ENCODE results near the gene OPCML. TPM values are rescaled to one million over a fixed set of nuclear protein-coding genes. Genes with fewer than 3 reads are reported as not detected.

The OPCML gene
- total RNA-seq, 1 experiment from 2014 or later = 0.94 TPM

DNA sequence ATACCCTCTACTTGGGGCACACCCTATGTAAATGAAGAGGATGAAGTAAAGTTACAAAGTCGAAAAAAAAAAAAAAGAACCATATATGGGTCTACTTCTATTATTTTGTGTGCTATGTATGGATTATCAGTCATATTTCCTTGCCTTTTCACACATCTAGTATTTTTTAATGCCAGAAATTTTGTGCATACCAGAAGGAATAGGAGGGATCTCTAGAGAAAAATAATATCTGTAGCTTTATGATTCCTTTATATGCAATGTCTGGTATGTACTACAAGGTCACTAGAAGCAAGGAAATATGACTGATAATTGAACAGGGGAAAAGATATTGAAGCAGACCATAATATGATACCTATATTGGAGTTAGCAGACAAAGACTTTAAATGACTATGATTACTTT, 713.4 kb downstream of the OPCML start:
- H2BK12ac ChIP-seq (ENCODE audit: insufficient read length, low read depth, low read length) = no peak overlapping the region
- Mint-ChIP-seq H3K36me3 (ENCODE audit: insufficient read depth in 1 of 3, low read depth in 3 of 3) (no peaks in the 10 kb centered on the region), H3K4me3 (no peak overlapping the region), H3K27me3 (ENCODE audit: low read depth) (no peaks in the 10 kb centered on the region), H3K27ac (no peak overlapping the region), H3K9me3 (no peaks in the 10 kb centered on the region), H3K4me1 (peaks cover 28 to 31% of the 10 kb centered on the region in 2 experiments)
- H3K27me3 ChIP-seq (ENCODE audit: insufficient read depth, low read length) = no peaks in the 10 kb centered on the region
- no peak overlapping the region for H3T11ph ChIP-seq (ENCODE audit: low read length)
- H3K4me1 ChIP-seq (ENCODE audit: insufficient read depth, low read length) = no peaks in the 10 kb centered on the region; the same call in 1 of the 2 replicates
- H2BK20ac ChIP-seq (ENCODE audit: low read depth, low read length, poor library complexity, severe bottlenecking) = no peak overlapping the region
- H3K79me2 ChIP-seq (ENCODE audit: insufficient read depth, low read length) = no peaks in the 10 kb centered on the region
- H3K4me2 ChIP-seq (ENCODE audit: insufficient read depth, insufficient read length, low read length) = no peak overlapping the region
- no peak overlapping the region for H3K27ac ChIP-seq (ENCODE audit: insufficient read length, low read depth, low read length)
- no peak overlapping the region for H2BK5ac ChIP-seq (ENCODE audit: insufficient read length, low read length)
- no peaks in the 10 kb centered on the region for H3K23me2 ChIP-seq (ENCODE audit: insufficient read length, low read depth, low read length, poor library complexity, severe bottlenecking)
- H3K9me3 ChIP-seq (ENCODE audit: control insufficient read depth, low read depth, low read length) = no peaks in the 10 kb centered on the region
- no peak for DNase-seq
- H4K5ac ChIP-seq (ENCODE audit: insufficient read length, low read depth, low read length) = no peak overlapping the region
- H4K20me1 ChIP-seq (ENCODE audit: control insufficient read depth, insufficient read depth, insufficient read length) = no peaks in the 10 kb centered on the region
- no peak overlapping the region for H3K4ac ChIP-seq (ENCODE audit: low read depth, low read length)
- TF ChIP-seq, protein P1, sequence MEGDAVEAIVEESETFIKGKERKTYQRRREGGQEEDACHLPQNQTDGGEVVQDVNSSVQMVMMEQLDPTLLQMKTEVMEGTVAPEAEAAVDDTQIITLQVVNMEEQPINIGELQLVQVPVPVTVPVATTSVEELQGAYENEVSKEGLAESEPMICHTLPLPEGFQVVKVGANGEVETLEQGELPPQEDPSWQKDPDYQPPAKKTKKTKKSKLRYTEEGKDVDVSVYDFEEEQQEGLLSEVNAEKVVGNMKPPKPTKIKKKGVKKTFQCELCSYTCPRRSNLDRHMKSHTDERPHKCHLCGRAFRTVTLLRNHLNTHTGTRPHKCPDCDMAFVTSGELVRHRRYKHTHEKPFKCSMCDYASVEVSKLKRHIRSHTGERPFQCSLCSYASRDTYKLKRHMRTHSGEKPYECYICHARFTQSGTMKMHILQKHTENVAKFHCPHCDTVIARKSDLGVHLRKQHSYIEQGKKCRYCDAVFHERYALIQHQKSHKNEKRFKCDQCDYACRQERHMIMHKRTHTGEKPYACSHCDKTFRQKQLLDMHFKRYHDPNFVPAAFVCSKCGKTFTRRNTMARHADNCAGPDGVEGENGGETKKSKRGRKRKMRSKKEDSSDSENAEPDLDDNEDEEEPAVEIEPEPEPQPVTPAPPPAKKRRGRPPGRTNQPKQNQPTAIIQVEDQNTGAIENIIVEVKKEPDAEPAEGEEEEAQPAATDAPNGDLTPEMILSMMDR (conservative IDR thresholded peaks at IDR 0.05) = no peak
- H3K14ac ChIP-seq (ENCODE audit: insufficient read depth, low read length) = no peak overlapping the region
- H4K8ac ChIP-seq (replicated peaks; ENCODE audit: insufficient read length, low read depth, low read length) = no peak overlapping the region
- H4K91ac ChIP-seq (ENCODE audit: insufficient read length, low read depth, low read length) = no peak overlapping the region
- H3K23ac ChIP-seq (ENCODE audit: insufficient read length, low read depth, low read length) = no peak overlapping the region
- H2BK120ac ChIP-seq (ENCODE audit: low read depth, low read length, poor library complexity, severe bottlenecking) = no peak overlapping the region
- H2AK5ac ChIP-seq (ENCODE audit: insufficient read length, low read length) = no peak overlapping the region
- no peak overlapping the region for H3K9ac ChIP-seq (ENCODE audit: extremely low read depth, insufficient read length, low read length)
- H2BK15ac ChIP-seq (ENCODE audit: low read depth, low read length) = no peak overlapping the region
- no peak overlapping the region for H3K18ac ChIP-seq (ENCODE audit: insufficient read length, low read depth, low read length)
- H3K79me1 ChIP-seq (ENCODE audit: insufficient read depth, low read depth, low read length, poor library complexity, severe bottlenecking) = no peaks in the 10 kb centered on the region
- no CpG with 5 or more reads among the region's 1 CpG for WGBS (ENCODE audit: extremely low coverage, insufficient read length, low lambda C conversion rate)
- no peak overlapping the region for H2AFZ ChIP-seq (ENCODE audit: low read length)
- H3K56ac ChIP-seq (ENCODE audit: insufficient read length, low read depth, low read length) = no peak overlapping the region

All from H9 (cell line).